Hepatocyte (in vitro differentiated cells): ENCODE measurements around the gene MACF1. TPM values are rescaled to one million over a fixed set of nuclear protein-coding genes. Genes with fewer than 3 reads are reported as not detected.

ENCODE experiments used
- DNase-seq: peaks from one replicate; pipeline ENCODE4 v3.0.0-alpha.2; 2016; ENCODE audit warnings: low spot score
- H2AFZ ChIP-seq: fragments of 200-600 bp; sonication (generic); 2 replicates; pipeline ENCODE4 v1.6.0; 2016; ENCODE audit warnings: antibody characterized with exemption, mild to moderate bottlenecking
- H3K27ac ChIP-seq: fragments of 200-600 bp; sonication (generic); 2 replicates; pipeline ENCODE4 v1.5.1; 2016; ENCODE audit warnings: mild to moderate bottlenecking
- H3K27me3 ChIP-seq: fragments of 200-600 bp; sonication (generic); 2 replicates; pipeline ENCODE4 v1.6.1; 2016
- H3K36me3 ChIP-seq: fragments of 200-600 bp; sonication (generic); replicated peaks from 2 replicates; pipeline ENCODE4 v1.5.1; 2016; ENCODE audit warnings: low read depth; ENCODE audit not compliant: insufficient read depth
- H3K4me1 ChIP-seq: fragments of 200-600 bp; sonication (generic); 2 replicates; pipeline ENCODE4 v1.5.1; 2016; ENCODE audit warnings: mild to moderate bottlenecking, moderate library complexity; ENCODE audit not compliant: insufficient read depth
- H3K4me2 ChIP-seq: fragments of 200-600 bp; sonication (generic); 2 replicates; pipeline ENCODE4 v1.6.0; 2016
- H3K4me3 ChIP-seq: fragments of 200-600 bp; sonication (generic); 2 replicates; pipeline ENCODE4 v1.5.1; 2016; ENCODE audit warnings: mild to moderate bottlenecking
- H3K79me2 ChIP-seq: fragments of 200-600 bp; sonication (generic); 2 replicates; pipeline ENCODE4 v1.6.0; 2017; ENCODE audit warnings: mild to moderate bottlenecking
- H3K9me2 ChIP-seq: fragments of 200-600 bp; sonication (generic); replicated peaks from 2 replicates; pipeline ENCODE4 v1.6.0; 2017; ENCODE audit warnings: mild to moderate bottlenecking; ENCODE audit not compliant: insufficient read depth
- H3K9me3 ChIP-seq: fragments of 200-600 bp; sonication (generic); 2 replicates; pipeline ENCODE4 v1.5.1; 2016; ENCODE audit warnings: low read depth, mild to moderate bottlenecking
- H4K20me1 ChIP-seq: fragments of 200-600 bp; sonication (generic); 2 replicates; pipeline ENCODE4 v1.6.0; 2016; ENCODE audit warnings: mild to moderate bottlenecking; ENCODE audit not compliant: insufficient read depth, poor library complexity, severe bottlenecking
- EZH2 ChIP-seq: fragments of 200-600 bp; sonication (generic); IDR thresholded peaks from 2 replicates; pipeline ENCODE4 v1.6.1; 2016; ENCODE audit warnings: antibody characterized with exemption, mild to moderate bottlenecking, borderline replicate concordance
- EZH2phosphoT487 ChIP-seq: fragments of 200-600 bp; sonication (generic); IDR thresholded peaks from one replicate; pipeline ENCODE4 v1.6.1; 2018; ENCODE audit warnings: antibody characterized with exemption, mild to moderate bottlenecking, low read depth, moderate library complexity; ENCODE audit not compliant: unreplicated experiment, severe bottlenecking
- WGBS: methylation state at CpG from one replicate; pipeline ENCODE4 v1.1.6; 2016; ENCODE audit warnings: low lambda C conversion rate; ENCODE audit errors: missing lambda C conversion rate; 5-methylcytosine and 5-hydroxymethylcytosine counted together
- polyA plus RNA-seq: library from polyadenylated mRNA; unstranded; fragments of >200 nt; fragmentation: Nextera tagmentation; extraction: Ambion mirVana; gene quantifications from 2 replicates; pipeline ENCODE4 v1.2.1, GENCODE V29; 2016
- total RNA-seq: library from RNA; depleted of rRNA; stranded (reverse); fragments of >200 nt; gene quantifications from 2 replicates; pipeline ENCODE4 v1.2.3, GENCODE V29; 2014
- TF ChIP-seq, protein P1 (sequence below): fragments of 200-600 bp; sonication (generic); IDR thresholded peaks from 2 replicates; pipeline ENCODE4 v1.5.1; 2016; ENCODE audit warnings: antibody characterized with exemption, mild to moderate bottlenecking; ENCODE audit not compliant: poor library complexity

The MACF1 gene
- total and polyA plus RNA-seq, 2 experiments from 2014 or later = 47.1 to 136 TPM

DNA sequence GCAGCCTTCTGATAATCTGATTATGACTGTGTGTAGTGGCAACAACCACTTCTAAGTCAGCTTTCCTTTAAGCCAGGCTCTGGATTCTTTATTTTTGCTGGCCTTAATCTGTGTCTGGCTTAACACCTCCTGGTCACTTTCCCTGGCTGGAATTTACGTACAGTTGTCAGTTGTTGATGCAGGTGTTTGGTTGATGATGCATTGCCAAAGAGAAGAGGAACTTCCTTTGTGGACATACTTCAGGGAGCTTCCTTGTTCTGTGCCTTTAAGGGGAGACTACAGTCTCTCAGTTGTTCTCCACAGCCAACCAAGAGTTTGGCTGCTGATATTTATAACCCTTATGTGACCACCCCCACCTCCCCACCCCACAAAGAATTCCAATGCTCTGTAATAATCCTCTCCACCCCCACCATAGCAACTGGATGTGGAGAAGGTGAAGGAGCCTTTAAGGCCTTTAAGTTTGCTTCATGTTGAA lies 190.9 kb downstream of the MACF1 start:
- peak overlapping the region; percentile 26 for H3K27ac ChIP-seq
- H3K9me2 ChIP-seq = no peaks in the 10 kb centered on the region
- peak; percentile 27 for DNase-seq
- H3K79me2 ChIP-seq = peaks cover 64% of the 10 kb centered on the region
- H2AFZ ChIP-seq = no peak overlapping the region
- no peaks in the 10 kb centered on the region for H3K9me3 ChIP-seq
- H4K20me1 ChIP-seq = peaks cover 4% of the 10 kb centered on the region
- TF ChIP-seq, protein P1, sequence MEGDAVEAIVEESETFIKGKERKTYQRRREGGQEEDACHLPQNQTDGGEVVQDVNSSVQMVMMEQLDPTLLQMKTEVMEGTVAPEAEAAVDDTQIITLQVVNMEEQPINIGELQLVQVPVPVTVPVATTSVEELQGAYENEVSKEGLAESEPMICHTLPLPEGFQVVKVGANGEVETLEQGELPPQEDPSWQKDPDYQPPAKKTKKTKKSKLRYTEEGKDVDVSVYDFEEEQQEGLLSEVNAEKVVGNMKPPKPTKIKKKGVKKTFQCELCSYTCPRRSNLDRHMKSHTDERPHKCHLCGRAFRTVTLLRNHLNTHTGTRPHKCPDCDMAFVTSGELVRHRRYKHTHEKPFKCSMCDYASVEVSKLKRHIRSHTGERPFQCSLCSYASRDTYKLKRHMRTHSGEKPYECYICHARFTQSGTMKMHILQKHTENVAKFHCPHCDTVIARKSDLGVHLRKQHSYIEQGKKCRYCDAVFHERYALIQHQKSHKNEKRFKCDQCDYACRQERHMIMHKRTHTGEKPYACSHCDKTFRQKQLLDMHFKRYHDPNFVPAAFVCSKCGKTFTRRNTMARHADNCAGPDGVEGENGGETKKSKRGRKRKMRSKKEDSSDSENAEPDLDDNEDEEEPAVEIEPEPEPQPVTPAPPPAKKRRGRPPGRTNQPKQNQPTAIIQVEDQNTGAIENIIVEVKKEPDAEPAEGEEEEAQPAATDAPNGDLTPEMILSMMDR = no peak
- TF ChIP-seq EZH2phosphoT487 (no peak), EZH2 (no peak)
- WGBS = 43% methylated on average over 1 of the region's 1 CpG
- no peak overlapping the region for H3K4me3 ChIP-seq
- no peaks in the 10 kb centered on the region for H3K27me3 ChIP-seq
- no peaks in the 10 kb centered on the region for H3K36me3 ChIP-seq
- no peak overlapping the region for H3K4me2 ChIP-seq
- peaks cover 44% of the 10 kb centered on the region for H3K4me1 ChIP-seq

- Histone ChIP-seq H3K27ac (no peak overlapping the region), H3K4me1 (peaks cover 43% of the 10 kb centered on the region), H3K79me2 (peaks cover 68% of the 10 kb centered on the region), H3K4me3 (no peak overlapping the region), H3K4me2 (no peak overlapping the region), H4K20me1 (peaks cover 7% of the 10 kb centered on the region), H3K9me2 (no peaks in the 10 kb centered on the region), H2AFZ (no peak overlapping the region), H3K27me3 (no peaks in the 10 kb centered on the region), H3K36me3 (no peaks in the 10 kb centered on the region), H3K9me3 (no peaks in the 10 kb centered on the region)
- no peak for DNase-seq
- TF ChIP-seq EZH2phosphoT487 = no peak
- no peak for TF ChIP-seq EZH2
- TF ChIP-seq, protein P1 = no peak
- WGBS = 92% methylated on average over 5 of the region's 5 CpGs
Measured at GRCh38 chr1:39396671-39397070, 192.2 kb downstream of the MACF1 start.

- H3K36me3 ChIP-seq = no peaks in the 10 kb centered on the region
- H3K4me1 ChIP-seq = peaks cover 35% of the 10 kb centered on the region
- no peak overlapping the region for H3K4me3 ChIP-seq
- H3K27ac ChIP-seq = peak overlapping the region; percentile 89
- H3K9me3 ChIP-seq = no peaks in the 10 kb centered on the region
- H3K9me2 ChIP-seq = no peaks in the 10 kb centered on the region
- no peak overlapping the region for H2AFZ ChIP-seq
- WGBS = 98% methylated on average over 5 of the region's 5 CpGs
- no peak for DNase-seq
- H3K79me2 ChIP-seq = peaks cover 65% of the 10 kb centered on the region
- H3K4me2 ChIP-seq = no peak overlapping the region
- no peak for TF ChIP-seq EZH2
- TF ChIP-seq, protein P1 = no peak
- no peak for TF ChIP-seq EZH2phosphoT487
- H4K20me1 ChIP-seq = peaks cover 7% of the 10 kb centered on the region
- no peaks in the 10 kb centered on the region for H3K27me3 ChIP-seq
Measured at GRCh38 chr1:39397487-39397886, 193.0 kb downstream of the MACF1 start.
